Natural killer cell treated with Interleukin-12 subunit alpha and Interleukin-12 subunit beta and Interleukin-15 and Interleukin-18, amount 100 ng/mL, for 72 hours (primary cell): Measurements from ENCODE around the gene PCDHGB5. TPM values are rescaled to one million over a fixed set of nuclear protein-coding genes. Genes with fewer than 3 reads are reported as not detected.
"Not testable (repeated sequence)": the region's sequence is repeated elsewhere in the genome, so short reads cannot be mapped to it uniquely, and the experiment has no call there.

ENCODE experiments used
- ATAC-seq, 2 donors: fragments of 150-1000 bp; cut with Tn5 transposase in 1 of 2; sonication (Bioruptor Pico), chemical (Tn5 transposase) in 1 of 2; 2 replicates each; pipeline ENCODE4 v1.10.0; 2021
- DNase-seq: peaks from one replicate; pipeline ENCODE4 v3.0.0; 2022; ENCODE audit warnings: low spot score
- H3K27ac Mint-ChIP-seq, 2 donors: 1 replicate in 1 of 2; 2 replicates in 1 of 2; pipeline ENCODE4 v1.8.0; 2022; ENCODE audit warnings: mixed read lengths in 2 of 2, mild to moderate bottlenecking in 1 of 2, moderate library complexity in 1 of 2
- H3K27me3 Mint-ChIP-seq, 2 donors: 1 replicate in 1 of 2; 2 replicates in 1 of 2; pipeline ENCODE4 v1.8.0; 2022; ENCODE audit warnings: mixed read lengths in 2 of 2
- H3K36me3 Mint-ChIP-seq: one replicate; pipeline ENCODE4 v1.8.0; 2022; ENCODE audit warnings: mixed read lengths
- H3K4me1 Mint-ChIP-seq, 2 donors: 1 replicate in 1 of 2; 2 replicates in 1 of 2; pipeline ENCODE4 v1.8.0; 2022; ENCODE audit warnings: low read depth in 2 of 2, mixed read lengths in 2 of 2, mild to moderate bottlenecking in 1 of 2
- H3K4me3 Mint-ChIP-seq: one replicate; pipeline ENCODE4 v1.8.0; 2022; ENCODE audit warnings: mixed read lengths
- H3K9me3 Mint-ChIP-seq: 2 replicates; pipeline ENCODE4 v1.8.0; 2022; ENCODE audit warnings: mixed read lengths
- total RNA-seq, 2 donors: library from RNA; stranded (reverse); gene quantifications; one replicate each; pipeline ENCODE4 v1.2.3, GENCODE V29; 2022

The PCDHGB5 gene
- total RNA-seq, 2 donors from 2014 or later: 1.7 to 2.8 TPM

- H3K27ac Mint-ChIP-seq: peak within 1 kb of the TSS; percentile 22 to 61
- H3K4me3 Mint-ChIP-seq: peak within 1 kb of the TSS; percentile 90
- peaks cover 43% of the 10 kb centered on the region in 2 donors for H3K27me3 Mint-ChIP-seq
- no peak for DNase-seq
- peaks cover 2% of the 10 kb centered on the region for H3K9me3 Mint-ChIP-seq
- ATAC-seq: peak in 1 of 2 donors; percentile 66
- H3K4me1 Mint-ChIP-seq: peaks cover 7 to 14% of the 10 kb centered on the region in 2 donors
- H3K36me3 Mint-ChIP-seq: peaks cover 27% of the 10 kb centered on the region
Measured at GRCh38 chr5:141430332-141431113, 32.8 kb downstream of the PCDHGB5 start, which contains the start of gene PCDHGA12. PCDHGA12 (plus strand) TSS chr5:141430507; CDS start chr5:141430760, 253 bp downstream.

- DNase-seq: no peak
- peak overlapping the region in 1 of 2 donors; percentile 22 for H3K27ac Mint-ChIP-seq
- H3K4me1 Mint-ChIP-seq: peaks cover 7 to 14% of the 10 kb centered on the region in 2 donors
- H3K27me3 Mint-ChIP-seq: peaks cover 43% of the 10 kb centered on the region in 2 donors
- H3K4me3 Mint-ChIP-seq: peak overlapping the region; percentile 90
- ATAC-seq: peak in 1 of 2 donors; percentile 48
- H3K36me3 Mint-ChIP-seq: peaks cover 27% of the 10 kb centered on the region
- H3K9me3 Mint-ChIP-seq: peaks cover 2% of the 10 kb centered on the region
Measured at GRCh38 chr5:141431286-141431685, 33.5 kb downstream of the PCDHGB5 start.

- ATAC-seq, DNase-seq, H3K27ac Mint-ChIP-seq, H3K9me3 Mint-ChIP-seq: not testable (repeated sequence)
- Mint-ChIP-seq H3K27me3 (peaks cover 37 to 43% of the 10 kb centered on the region in 2 donors), H3K4me1 (peaks cover 7 to 14% of the 10 kb centered on the region in 2 donors), H3K4me3 (peak overlapping the region; percentile 90), H3K36me3 (peaks cover 27% of the 10 kb centered on the region)
Measured at GRCh38 chr5:141432308-141432707, 34.6 kb downstream of the PCDHGB5 start.

GRCh38 chr5:141432726-141433125 is 35.0 kb downstream of the PCDHGB5 start:
- not testable (repeated sequence) for DNase-seq, H3K4me3 Mint-ChIP-seq, H3K9me3 Mint-ChIP-seq, ATAC-seq, H3K27ac Mint-ChIP-seq
- Mint-ChIP-seq H3K36me3 (peaks cover 27% of the 10 kb centered on the region), H3K4me1 (peaks cover 7 to 14% of the 10 kb centered on the region in 2 donors), H3K27me3 (peaks cover 37 to 43% of the 10 kb centered on the region in 2 donors)

GRCh38 chr5:141434006-141434405 is 36.3 kb downstream of the PCDHGB5 start:
- Mint-ChIP-seq H3K4me3 (no peak overlapping the region), H3K36me3 (peaks cover 27% of the 10 kb centered on the region), H3K4me1 (peaks cover 7 to 14% of the 10 kb centered on the region in 2 donors), H3K27me3 (peaks cover 32 to 38% of the 10 kb centered on the region in 2 donors), H3K27ac (no peak overlapping the region), H3K9me3 (peaks cover 2% of the 10 kb centered on the region)
- DNase-seq (no peak), ATAC-seq (no peak)

GRCh38 chr5:141437221-141437620 is 39.5 kb downstream of the PCDHGB5 start:
- Mint-ChIP-seq H3K36me3 (peaks cover 7% of the 10 kb centered on the region), H3K4me3 (no peak overlapping the region), H3K27me3 (peaks cover 19 to 20% of the 10 kb centered on the region in 2 donors), H3K27ac (no peak overlapping the region), H3K4me1 (peaks cover 0 to 2% of the 10 kb centered on the region in 2 donors), H3K9me3 (peaks cover 5% of the 10 kb centered on the region)
- ATAC-seq (no peak), DNase-seq (no peak)

- H3K27ac Mint-ChIP-seq: no peak overlapping the region
- H3K9me3 Mint-ChIP-seq: peaks cover 3% of the 10 kb centered on the region
- DNase-seq (no peak), ATAC-seq (no peak)
- no peak overlapping the region for H3K4me3 Mint-ChIP-seq
- no peaks in the 10 kb centered on the region for H3K36me3 Mint-ChIP-seq
- peaks cover 12 to 17% of the 10 kb centered on the region in 2 donors for H3K27me3 Mint-ChIP-seq
- peaks cover 0 to 3% of the 10 kb centered on the region in 2 donors for H3K4me1 Mint-ChIP-seq
Measured at GRCh38 chr5:141439411-141440141, 41.8 kb downstream of the PCDHGB5 start.

GRCh38 chr5:141440341-141440740 is 42.6 kb downstream of the PCDHGB5 start:
- H3K36me3 Mint-ChIP-seq: no peaks in the 10 kb centered on the region
- H3K27ac Mint-ChIP-seq: no peak overlapping the region
- H3K4me3 Mint-ChIP-seq: no peak overlapping the region
- no peak for DNase-seq
- H3K27me3 Mint-ChIP-seq: peaks cover 12 to 23% of the 10 kb centered on the region in 2 donors
- no peak for ATAC-seq
- H3K4me1 Mint-ChIP-seq: peaks cover 0 to 3% of the 10 kb centered on the region in 2 donors
- peaks cover 3% of the 10 kb centered on the region for H3K9me3 Mint-ChIP-seq

GRCh38 chr5:141441571-141442170 is 43.9 kb downstream of the PCDHGB5 start:
- Mint-ChIP-seq H3K4me1 (peaks cover 0 to 3% of the 10 kb centered on the region in 2 donors), H3K9me3 (peaks cover 3% of the 10 kb centered on the region), H3K4me3 (no peak overlapping the region), H3K36me3 (no peaks in the 10 kb centered on the region), H3K27ac (no peak overlapping the region), H3K27me3 (peaks cover 14 to 32% of the 10 kb centered on the region in 2 donors)
- DNase-seq (no peak), ATAC-seq (peak in 1 of 2 donors; percentile 24)

Other genes with a start within 250 kb of the PCDHGB5 start
- gene PCDHB6, start 247.9 kb upstream of the PCDHGB5 start, total RNA-seq: not detected
- not detected for gene PCDHB7, start 225.3 kb upstream of the PCDHGB5 start, total RNA-seq
- not detected for gene PCDHB8, start 220.2 kb upstream of the PCDHGB5 start, total RNA-seq
- not detected for gene PCDHB16, start 215.6 kb upstream of the PCDHGB5 start, total RNA-seq
- under 1 TPM in 1 of 2 donors, not detected in 1; 0.17 TPM for gene PCDHB9, start 210.8 kb upstream of the PCDHGB5 start, total RNA-seq
- not detected for gene PCDHB10, start 205.6 kb upstream of the PCDHGB5 start, total RNA-seq
- gene PCDHB11, start 198.3 kb upstream of the PCDHGB5 start, total RNA-seq: not detected
- gene PCDHB12, start 189.2 kb upstream of the PCDHGB5 start, total RNA-seq: not detected
- gene PCDHB13, start 184.0 kb upstream of the PCDHGB5 start, total RNA-seq: under 1 TPM in 1 of 2 donors, not detected in 1; 0.10 TPM
- not detected for gene PCDHB14, start 174.6 kb upstream of the PCDHGB5 start, total RNA-seq
- gene PCDHB15, start 152.6 kb upstream of the PCDHGB5 start, total RNA-seq: not detected
- 1 to 10 TPM in 1 of 2 donors, under 1 TPM in 1; 0.67 to 2.2 TPM for gene SLC25A2, start 93.9 kb upstream of the PCDHGB5 start, total RNA-seq
- gene TAF7, start 77.2 kb upstream of the PCDHGB5 start, total RNA-seq: 10 to 100 TPM; 52.5 to 63.5 TPM
- gene PCDHGA1, start 67.4 kb upstream of the PCDHGB5 start, total RNA-seq: under 1 TPM in 1 of 2 donors, not detected in 1; 0.07 TPM
- gene PCDHGA2, start 59.2 kb upstream of the PCDHGB5 start, total RNA-seq: not detected
- gene PCDHGA3, start 54.1 kb upstream of the PCDHGB5 start, total RNA-seq: not detected
- under 1 TPM; 0.12 to 0.17 TPM for gene PCDHGB1, start 47.8 kb upstream of the PCDHGB5 start, total RNA-seq
- under 1 TPM; 0.48 to 0.50 TPM for gene PCDHGA4, start 42.9 kb upstream of the PCDHGB5 start, total RNA-seq
- gene PCDHGB2, start 38.0 kb upstream of the PCDHGB5 start, total RNA-seq: under 1 TPM; 0.47 to 0.76 TPM
- under 1 TPM; 0.33 to 0.36 TPM for gene PCDHGA5, start 33.8 kb upstream of the PCDHGB5 start, total RNA-seq
- under 1 TPM; 0.71 to 0.81 TPM for gene PCDHGB3, start 27.7 kb upstream of the PCDHGB5 start, total RNA-seq
- gene PCDHGA6, start 24.1 kb upstream of the PCDHGB5 start, total RNA-seq: under 1 TPM; 0.40 to 0.73 TPM
- gene PCDHGA7, start 15.2 kb upstream of the PCDHGB5 start, total RNA-seq: under 1 TPM; 0.10 to 0.25 TPM
- gene PCDHGB4, start 10.2 kb upstream of the PCDHGB5 start, total RNA-seq: under 1 TPM; 0.29 to 0.39 TPM
- under 1 TPM; 0.19 to 0.20 TPM for gene PCDHGA8, start 5.3 kb upstream of the PCDHGB5 start, total RNA-seq
- gene PCDHGA9, start 4.8 kb downstream of the PCDHGB5 start, total RNA-seq: under 1 TPM; 0.71 to 0.92 TPM
- gene PCDHGB6, start 10.1 kb downstream of the PCDHGB5 start, total RNA-seq: 1 to 10 TPM in 1 of 2 donors, under 1 TPM in 1; 0.89 to 1.1 TPM
- 1 to 10 TPM in 1 of 2 donors, under 1 TPM in 1; 0.67 to 1.2 TPM for gene PCDHGA10, start 15.0 kb downstream of the PCDHGB5 start, total RNA-seq
- under 1 TPM; 0.33 to 0.95 TPM for gene PCDHGB7, start 19.7 kb downstream of the PCDHGB5 start, total RNA-seq
- gene PCDHGA11, start 23.1 kb downstream of the PCDHGB5 start, total RNA-seq: under 1 TPM; 0.33 to 0.55 TPM
- 1 to 10 TPM in 1 of 2 donors, under 1 TPM in 1; 0.69 to 1.4 TPM for gene PCDHGA12, start 32.6 kb downstream of the PCDHGB5 start, total RNA-seq
- gene PCDHGC3, start 78.0 kb downstream of the PCDHGB5 start, total RNA-seq: 1 to 10 TPM in 1 of 2 donors, under 1 TPM in 1; 0.33 to 1.8 TPM
- gene PCDHGC4, start 87.1 kb downstream of the PCDHGB5 start, total RNA-seq: under 1 TPM in 1 of 2 donors, not detected in 1; 0.26 TPM
- gene PCDHGC5, start 91.1 kb downstream of the PCDHGB5 start, total RNA-seq: under 1 TPM in 1 of 2 donors, not detected in 1; 0.17 TPM
- 100 to 1,000 TPM; 280 to 289 TPM for gene DIAPH1, start 221.1 kb downstream of the PCDHGB5 start, total RNA-seq
- 100 to 1,000 TPM in 1 of 2 donors, 10 to 100 TPM in 1; 80.0 to 128 TPM for gene HDAC3, start 238.9 kb downstream of the PCDHGB5 start, total RNA-seq
- 10 to 100 TPM in 1 of 2 donors, 1 to 10 TPM in 1; 8.1 to 39.3 TPM for gene RELL2, start 239.1 kb downstream of the PCDHGB5 start, total RNA-seq